Fibroblast of villous mesenchyme (primary cell): ENCODE data around the gene STARD4. TPM values are rescaled to one million over a fixed set of nuclear protein-coding genes. Genes with fewer than 3 reads are reported as not detected.
A peak's percentile ranks its signal among the peaks of the same experiment; 100 is the strongest.

Experiments
- DNase-seq: peaks from one replicate; pipeline ENCODE4 v3.0.0-alpha.2; 2010; ENCODE audit warnings: low read depth
- H3K4me3 ChIP-seq: 2 replicates; pipeline ENCODE4 v1.5.1; 2011; ENCODE audit warnings: low read depth, mild to moderate bottlenecking, low read length
- total RNA-seq: library from RNA; depleted of rRNA; stranded (reverse); fragments of >200 nt; gene quantifications from 2 replicates; pipeline ENCODE4 v1.2.3, GENCODE V29; 2012
- TF ChIP-seq, protein P1 (sequence below): IDR thresholded peaks from 2 replicates; pipeline ENCODE4 v1.5.1; 2012; ENCODE audit warnings: low read depth, mild to moderate bottlenecking, low read length; ENCODE audit not compliant: insufficient read depth

STARD4 gene
- total RNA-seq, 1 donor: 147 TPM

DNA sequence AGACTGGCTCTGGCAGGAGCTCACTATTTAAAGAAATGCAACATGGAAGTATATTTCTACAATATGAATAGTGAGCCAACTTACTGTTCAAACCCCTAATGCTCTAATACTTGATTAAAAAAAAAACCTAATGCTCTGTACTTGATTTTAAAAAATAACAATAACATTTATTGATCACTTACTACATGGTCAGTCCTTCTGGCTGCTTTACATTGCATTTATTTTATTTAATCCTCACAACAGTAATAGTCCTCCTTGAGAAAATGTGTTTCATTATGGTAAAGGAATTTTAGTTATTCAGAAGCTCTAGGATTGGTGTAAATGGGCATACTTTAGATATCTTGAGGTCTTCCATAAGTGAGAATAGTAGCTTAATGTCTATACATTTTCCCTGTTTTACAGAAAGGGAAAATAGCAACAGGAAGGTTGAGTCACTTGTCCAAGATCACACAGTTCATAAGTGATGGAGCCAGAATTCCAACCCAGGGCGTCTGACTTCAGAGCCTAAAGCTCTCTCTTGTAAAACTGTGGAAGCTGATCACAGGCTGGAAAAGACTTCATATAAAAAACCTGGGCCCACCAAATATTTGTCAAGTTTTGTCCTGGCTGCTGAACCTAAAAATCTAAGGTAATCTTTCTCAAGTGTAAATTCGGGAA, 1.0 kb downstream of the STARD4 start:
- peak; percentile 40 for DNase-seq
- H3K4me3 ChIP-seq: peak overlapping the region; percentile 98
- TF ChIP-seq, protein P1, sequence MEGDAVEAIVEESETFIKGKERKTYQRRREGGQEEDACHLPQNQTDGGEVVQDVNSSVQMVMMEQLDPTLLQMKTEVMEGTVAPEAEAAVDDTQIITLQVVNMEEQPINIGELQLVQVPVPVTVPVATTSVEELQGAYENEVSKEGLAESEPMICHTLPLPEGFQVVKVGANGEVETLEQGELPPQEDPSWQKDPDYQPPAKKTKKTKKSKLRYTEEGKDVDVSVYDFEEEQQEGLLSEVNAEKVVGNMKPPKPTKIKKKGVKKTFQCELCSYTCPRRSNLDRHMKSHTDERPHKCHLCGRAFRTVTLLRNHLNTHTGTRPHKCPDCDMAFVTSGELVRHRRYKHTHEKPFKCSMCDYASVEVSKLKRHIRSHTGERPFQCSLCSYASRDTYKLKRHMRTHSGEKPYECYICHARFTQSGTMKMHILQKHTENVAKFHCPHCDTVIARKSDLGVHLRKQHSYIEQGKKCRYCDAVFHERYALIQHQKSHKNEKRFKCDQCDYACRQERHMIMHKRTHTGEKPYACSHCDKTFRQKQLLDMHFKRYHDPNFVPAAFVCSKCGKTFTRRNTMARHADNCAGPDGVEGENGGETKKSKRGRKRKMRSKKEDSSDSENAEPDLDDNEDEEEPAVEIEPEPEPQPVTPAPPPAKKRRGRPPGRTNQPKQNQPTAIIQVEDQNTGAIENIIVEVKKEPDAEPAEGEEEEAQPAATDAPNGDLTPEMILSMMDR: no peak

DNA sequence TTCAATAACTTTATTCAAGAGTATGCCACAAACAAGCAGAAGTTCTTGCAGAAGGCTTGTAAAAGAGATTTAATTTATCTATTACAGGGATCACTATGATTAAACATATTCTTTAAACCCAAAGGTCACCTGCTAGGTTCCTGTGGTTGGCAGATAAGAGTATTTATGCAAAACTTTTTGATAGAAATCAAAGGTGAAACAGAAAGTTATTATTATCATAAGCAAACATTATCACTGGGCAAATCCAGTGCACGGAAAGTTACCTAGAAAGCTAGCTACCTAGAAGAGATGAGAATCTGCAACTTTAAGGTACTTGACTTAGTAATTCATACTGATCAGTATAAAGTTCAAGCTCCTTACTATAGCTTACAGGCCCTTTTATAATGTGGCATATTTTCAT, 3.2 kb downstream of the STARD4 start:
- DNase-seq: no peak
- TF ChIP-seq, protein P1: no peak
- H3K4me3 ChIP-seq: peak overlapping the region; percentile 98

DNA sequence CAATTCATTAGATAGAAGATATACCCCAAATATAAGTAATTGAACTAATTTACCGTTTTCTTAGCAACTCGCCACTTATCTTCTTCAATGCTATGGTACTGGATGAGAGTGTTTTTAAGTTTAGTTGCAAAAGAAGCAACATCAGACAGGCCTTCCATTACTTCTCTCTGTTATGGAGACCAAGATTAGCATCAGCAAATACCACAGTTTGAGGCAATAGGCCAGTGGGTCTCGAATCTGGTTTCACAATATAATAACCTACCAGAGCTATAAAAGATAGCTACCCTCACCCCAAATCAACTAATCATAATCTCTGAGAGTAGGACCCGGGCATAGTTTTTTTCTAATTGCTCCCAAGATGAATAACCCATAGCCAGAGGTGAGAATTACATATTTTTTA, 5.1 kb downstream of the STARD4 start:
- H3K4me3 ChIP-seq: peak overlapping the region; percentile 98
- DNase-seq: peak; percentile 51
- TF ChIP-seq, protein P1: no peak

DNA sequence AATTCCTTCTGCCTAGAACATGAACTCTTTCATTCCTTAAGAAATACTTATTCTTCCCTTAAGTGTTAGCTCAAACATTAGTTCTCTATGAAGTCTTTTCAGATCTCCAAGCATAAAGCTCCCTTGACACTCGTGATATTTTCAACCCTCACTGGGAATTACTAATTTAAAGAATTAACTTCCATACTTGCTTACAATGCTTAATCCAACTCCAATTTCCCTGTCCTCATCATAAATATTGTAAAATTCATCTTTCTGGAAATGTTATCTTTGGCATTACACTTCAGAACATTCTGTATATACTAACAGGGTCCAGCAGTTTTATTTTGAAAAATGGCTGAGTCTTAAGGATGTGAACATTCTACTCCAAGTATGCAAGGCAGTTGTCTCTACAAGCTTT, 7.2 kb downstream of the STARD4 start:
- no peak overlapping the region for H3K4me3 ChIP-seq
- no peak for DNase-seq
- TF ChIP-seq, protein P1: no peak

DNA sequence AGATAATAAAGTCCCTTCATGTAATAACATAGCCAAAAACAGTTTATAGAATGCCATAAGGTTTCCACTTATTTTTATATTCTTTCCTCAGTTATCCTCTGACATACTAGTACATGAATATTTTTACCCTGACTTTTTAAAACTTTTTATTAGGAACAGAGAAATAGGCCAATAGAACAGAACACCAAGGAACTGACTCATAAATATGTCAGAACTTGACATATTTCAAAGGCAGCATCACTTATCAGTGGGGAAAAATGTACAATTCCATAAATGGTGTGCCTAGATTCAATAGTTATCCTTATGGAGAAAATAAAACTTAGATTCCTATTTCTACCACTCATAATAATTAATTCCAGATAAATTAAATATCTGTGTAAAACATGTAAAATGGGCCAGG, 9.4 kb downstream of the STARD4 start:
- no peak overlapping the region for H3K4me3 ChIP-seq
- no peak for DNase-seq
- TF ChIP-seq, protein P1: no peak

DNA sequence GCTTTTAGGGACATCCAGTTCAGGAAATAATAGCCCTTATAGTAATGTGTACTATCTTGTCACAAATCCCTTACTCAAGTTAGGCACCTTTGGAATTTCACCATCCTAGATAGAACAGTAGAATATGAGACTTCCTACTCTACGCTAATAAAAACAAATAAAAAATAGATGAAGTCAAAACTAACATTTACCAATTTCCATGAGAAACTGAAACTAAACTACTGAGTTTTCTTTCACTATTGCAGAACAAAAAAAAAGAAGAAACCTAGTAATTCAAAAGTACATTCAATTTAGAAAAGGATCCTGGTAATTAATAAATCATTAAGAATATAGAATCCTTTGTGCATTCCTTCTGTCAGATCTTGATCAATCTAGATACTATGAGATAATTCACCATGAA, 14.0 kb downstream of the STARD4 start:
- no peak for DNase-seq
- H3K4me3 ChIP-seq: no peak overlapping the region
- TF ChIP-seq, protein P1: no peak

DNA sequence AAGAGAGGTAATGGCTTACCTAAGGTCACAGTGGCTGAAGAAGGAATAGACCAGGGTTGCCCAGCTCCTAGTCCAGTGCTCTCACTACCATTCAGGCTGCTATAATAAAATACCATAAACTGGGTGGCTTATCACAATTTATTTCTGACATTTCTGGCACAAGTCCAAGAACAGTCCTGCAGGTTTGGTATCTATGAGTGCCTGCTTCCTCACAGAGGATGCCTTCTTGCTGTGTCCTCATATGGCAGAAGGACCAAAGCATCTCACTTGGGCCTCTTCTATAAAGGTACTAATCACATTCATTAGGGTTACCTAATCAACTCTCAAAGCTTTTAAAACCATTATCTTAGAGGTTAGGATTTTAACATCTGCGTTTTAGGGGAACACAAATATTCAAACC, 17.2 kb downstream of the STARD4 start:
- H3K4me3 ChIP-seq: no peak overlapping the region
- DNase-seq: no peak
- TF ChIP-seq, protein P1: no peak
